PC-9 (cell line): ENCODE results near the gene DLG1. TPM values are rescaled to one million over a fixed set of nuclear protein-coding genes. Genes with fewer than 3 reads are reported as not detected.

Experiments
- BruUV-seq: library from RNA; stranded (reverse); fragments of 400-500 nt; replicated peaks from 2 replicates; lab custom pipeline; 2021; lab: Mats Ljungman, UMichigan
- CTCF ChIA-PET: fragments of 300-600 bp; sonication (Branson Sonifier 250); formaldehyde crosslinking; loops from one replicate; lab custom pipeline; 2022; ENCODE audit warnings: antibody characterized with exemption; lab: Charles Lee
- POLR2A ChIA-PET: fragments of 300-600 bp; sonication (Branson Sonifier 250); formaldehyde crosslinking; loops from one replicate; lab custom pipeline; 2022; ENCODE audit warnings: antibody characterized with exemption; ENCODE audit not compliant: unreplicated experiment; lab: Charles Lee
- DNase-seq, 2 experiments: peaks; one replicate each; pipeline versions ENCODE4 v3.0.0 to v3.0.0-alpha.2; 2015 to 2022; ENCODE audit warnings: mixed read lengths in 1 of 2
- H2AFZ ChIP-seq: fragments of 200-600 bp; sonication (generic); 2 replicates; pipeline ENCODE4 v1.8.1; 2017; ENCODE audit warnings: antibody characterized with exemption
- H3F3A ChIP-seq: fragments of 200-600 bp; sonication (generic); 2 replicates; pipeline ENCODE4 v1.8.1; 2017; ENCODE audit warnings: antibody characterized with exemption, mild to moderate bottlenecking, low read depth; ENCODE audit not compliant: insufficient read depth
- H3K27ac ChIP-seq: fragments of 200-600 bp; sonication (generic); 2 replicates; pipeline ENCODE4 v1.6.1; 2016; ENCODE audit warnings: mixed run types
- H3K27me3 ChIP-seq: fragments of 200-600 bp; sonication (generic); 2 replicates; pipeline ENCODE4 v1.6.1; 2016; ENCODE audit warnings: low read depth, mixed run types; ENCODE audit not compliant: insufficient read depth
- H3K36me3 ChIP-seq: fragments of 200-600 bp; sonication (generic); 2 replicates; pipeline ENCODE4 v1.6.1; 2016; ENCODE audit warnings: low read depth, mixed run types
- H3K4me1 ChIP-seq: fragments of 200-600 bp; sonication (generic); replicated peaks from 2 replicates; pipeline ENCODE4 v1.6.1; 2016; ENCODE audit warnings: mixed run types; ENCODE audit not compliant: insufficient read depth
- H3K4me2 ChIP-seq: fragments of 200-600 bp; sonication (generic); 2 replicates; pipeline ENCODE4 v1.6.1; 2017; ENCODE audit warnings: mixed run types
- H3K4me3 ChIP-seq: fragments of 200-600 bp; sonication (generic); 2 replicates; pipeline ENCODE4 v1.6.1; 2016; ENCODE audit warnings: mixed run types
- H3K79me2 ChIP-seq: fragments of 200-600 bp; sonication (generic); 2 replicates; pipeline ENCODE4 v1.6.1; 2017; ENCODE audit warnings: low read depth, mixed run types
- H3K9me2 ChIP-seq: fragments of 200-600 bp; sonication (generic); 2 replicates; pipeline ENCODE4 v1.8.1; 2017; ENCODE audit warnings: mild to moderate bottlenecking; ENCODE audit not compliant: insufficient read depth
- H3K9me3 ChIP-seq: fragments of 200-600 bp; sonication (generic); 2 replicates; pipeline ENCODE4 v1.8.1; 2016; ENCODE audit warnings: low read depth; ENCODE audit not compliant: insufficient read depth
- H4K20me1 ChIP-seq: fragments of 200-600 bp; sonication (generic); 2 replicates; pipeline ENCODE4 v1.8.1; 2017; ENCODE audit not compliant: insufficient read depth
- EZH2 ChIP-seq: fragments of 200-600 bp; sonication (generic); IDR thresholded peaks from 2 replicates; pipeline ENCODE4 v1.8.0; 2017; ENCODE audit warnings: antibody characterized with exemption, low read depth
- intact Hi-C: fragments of 100-400 bp; cut with micrococcal nuclease; formaldehyde crosslinking; loops from one replicate; pipeline ENCODE4 v1.10.0; 2022; ENCODE audit not compliant: unreplicated experiment
- total RNA-seq: library from RNA; stranded (reverse); gene quantifications from 2 replicates; pipeline ENCODE4 v1.2.3, GENCODE V29; 2021
- TF ChIP-seq, protein P1 (sequence below): fragments of 200-600 bp; sonication (generic); conservative IDR thresholded peaks from 2 replicates; pipeline ENCODE4 v1.6.1; 2017; ENCODE audit warnings: mixed run types, antibody characterized with exemption, mild to moderate bottlenecking, moderate library complexity

DLG1 gene
- total RNA-seq, 1 experiment from 2014 or later: 201 TPM

DNA sequence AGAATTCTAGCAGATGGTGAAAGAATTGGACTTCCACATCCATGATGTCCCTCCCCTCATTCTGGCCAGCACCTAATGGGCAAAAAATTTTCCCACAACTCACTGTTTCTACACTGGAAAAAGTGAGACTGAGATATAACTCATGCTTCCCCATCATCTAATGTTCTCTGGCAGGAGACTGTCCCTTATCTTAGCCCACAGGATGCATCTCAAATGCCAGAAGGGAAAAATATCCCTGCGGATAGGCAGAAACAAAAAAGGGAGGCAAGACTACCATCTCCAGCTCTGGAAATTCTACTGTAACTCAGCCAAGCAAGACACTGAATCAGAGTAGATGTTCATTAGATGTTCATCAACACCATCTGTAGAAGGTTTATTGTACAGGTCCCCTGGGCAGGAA, 58.6 kb downstream of the DLG1 start:
- TF ChIP-seq, protein P1, sequence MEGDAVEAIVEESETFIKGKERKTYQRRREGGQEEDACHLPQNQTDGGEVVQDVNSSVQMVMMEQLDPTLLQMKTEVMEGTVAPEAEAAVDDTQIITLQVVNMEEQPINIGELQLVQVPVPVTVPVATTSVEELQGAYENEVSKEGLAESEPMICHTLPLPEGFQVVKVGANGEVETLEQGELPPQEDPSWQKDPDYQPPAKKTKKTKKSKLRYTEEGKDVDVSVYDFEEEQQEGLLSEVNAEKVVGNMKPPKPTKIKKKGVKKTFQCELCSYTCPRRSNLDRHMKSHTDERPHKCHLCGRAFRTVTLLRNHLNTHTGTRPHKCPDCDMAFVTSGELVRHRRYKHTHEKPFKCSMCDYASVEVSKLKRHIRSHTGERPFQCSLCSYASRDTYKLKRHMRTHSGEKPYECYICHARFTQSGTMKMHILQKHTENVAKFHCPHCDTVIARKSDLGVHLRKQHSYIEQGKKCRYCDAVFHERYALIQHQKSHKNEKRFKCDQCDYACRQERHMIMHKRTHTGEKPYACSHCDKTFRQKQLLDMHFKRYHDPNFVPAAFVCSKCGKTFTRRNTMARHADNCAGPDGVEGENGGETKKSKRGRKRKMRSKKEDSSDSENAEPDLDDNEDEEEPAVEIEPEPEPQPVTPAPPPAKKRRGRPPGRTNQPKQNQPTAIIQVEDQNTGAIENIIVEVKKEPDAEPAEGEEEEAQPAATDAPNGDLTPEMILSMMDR: no peak
- TF ChIP-seq EZH2: no peak
- H3K27ac ChIP-seq: no peak overlapping the region
- intact Hi-C loops: no loop called here

DNA sequence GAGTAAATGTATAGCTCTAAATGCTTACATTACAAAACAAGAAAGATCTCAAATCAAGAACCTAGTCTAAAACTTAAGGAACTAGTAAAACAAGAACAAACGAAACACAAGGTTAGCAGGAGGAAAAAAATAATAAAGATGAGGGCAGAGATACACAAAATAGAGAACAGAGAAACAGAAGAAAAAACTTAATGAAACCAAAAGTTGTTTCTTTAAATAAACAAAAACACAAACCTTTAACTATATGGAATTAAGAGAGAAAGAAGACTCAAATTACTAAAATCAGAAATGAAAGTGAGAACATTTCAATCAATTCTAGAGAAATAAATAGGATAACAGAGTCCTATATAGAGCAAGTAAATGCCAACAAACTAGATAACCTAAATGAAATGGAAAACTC, 59.6 kb downstream of the DLG1 start:
- Histone ChIP-seq H3K9me3 (peaks cover 41% of the 10 kb centered on the region), H4K20me1 (peaks cover 43% of the 10 kb centered on the region), H3K27ac (no peak overlapping the region), H3F3A (peaks cover 45% of the 10 kb centered on the region; the same call in 1 of the 2 replicates), H3K27me3 (no peaks in the 10 kb centered on the region), H2AFZ (no peak overlapping the region), H3K9me2 (no peaks in the 10 kb centered on the region), H3K79me2 (peaks cover 100% of the 10 kb centered on the region), H3K4me1 (no peaks in the 10 kb centered on the region), H3K4me2 (no peak overlapping the region), H3K4me3 (no peak overlapping the region), H3K36me3 (peaks cover 55% of the 10 kb centered on the region)
- no TSS peak for BruUV-seq
- TF ChIP-seq, protein P1: no peak
- no peak for TF ChIP-seq EZH2
- intact Hi-C loops: no loop called here
- ChIA-PET CTCF (no interaction called here), POLR2A (no interaction called here)
- no peak for DNase-seq

More for the DNA sequence above, 58.6 kb downstream of the DLG1 start:
- H3K4me3 ChIP-seq: no peak overlapping the region
- H3K79me2 ChIP-seq: peaks cover 99% of the 10 kb centered on the region
- peaks cover 38% of the 10 kb centered on the region; the same call in 1 of the 2 replicates for H3F3A ChIP-seq
- peaks cover 57% of the 10 kb centered on the region for H3K36me3 ChIP-seq
- H3K4me2 ChIP-seq: no peak overlapping the region
- H3K9me2 ChIP-seq: no peaks in the 10 kb centered on the region
- no TSS peak for BruUV-seq
- DNase-seq: no peak
- H3K4me1 ChIP-seq: no peaks in the 10 kb centered on the region
- POLR2A ChIA-PET: no interaction called here
- CTCF ChIA-PET: no interaction called here
- H4K20me1 ChIP-seq: peaks cover 36% of the 10 kb centered on the region
- H3K9me3 ChIP-seq: peaks cover 51% of the 10 kb centered on the region
- H3K27me3 ChIP-seq: no peaks in the 10 kb centered on the region
- H2AFZ ChIP-seq: no peak overlapping the region

DNA sequence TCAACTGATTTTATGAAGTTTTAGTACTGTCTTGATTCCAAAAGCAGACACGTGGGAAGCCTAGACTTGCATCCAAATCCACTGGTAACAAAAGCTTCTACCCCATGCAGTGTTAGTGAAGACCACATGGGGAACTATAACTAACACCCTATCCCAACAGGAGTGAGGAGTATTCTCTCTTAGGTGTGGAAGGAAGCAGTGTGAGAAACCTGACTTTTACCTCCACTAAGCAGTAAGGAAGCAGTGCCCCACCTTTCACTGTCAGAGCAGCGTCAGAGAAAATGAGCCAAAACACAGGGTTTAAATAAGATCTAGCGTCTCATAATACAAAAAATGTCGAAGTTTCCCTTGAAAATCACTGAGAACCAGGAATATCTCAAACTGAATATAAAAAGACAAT, 60.5 kb downstream of the DLG1 start:
- H3K4me3 ChIP-seq: no peak overlapping the region
- no peak overlapping the region for H3K27ac ChIP-seq
- peaks cover 36% of the 10 kb centered on the region; the same call in 1 of the 2 replicates for H3F3A ChIP-seq
- H3K4me1 ChIP-seq: no peaks in the 10 kb centered on the region
- CTCF ChIA-PET: no interaction called here
- peaks cover 48% of the 10 kb centered on the region for H3K36me3 ChIP-seq
- TF ChIP-seq, protein P1: no peak
- TF ChIP-seq EZH2: no peak
- POLR2A ChIA-PET: no interaction called here
- no peaks in the 10 kb centered on the region for H3K9me2 ChIP-seq
- H3K9me3 ChIP-seq: peaks cover 31% of the 10 kb centered on the region
- no peak overlapping the region for H2AFZ ChIP-seq
- peaks cover 51% of the 10 kb centered on the region for H4K20me1 ChIP-seq
- H3K79me2 ChIP-seq: peaks cover 100% of the 10 kb centered on the region
- intact Hi-C loops: no loop called here
- no TSS peak for BruUV-seq
- no peaks in the 10 kb centered on the region for H3K27me3 ChIP-seq
- H3K4me2 ChIP-seq: no peak overlapping the region
- DNase-seq: no peak
